GM18502 (cell line): Measurements from ENCODE around the gene ADAMTSL5.
"Not testable (repeated sequence)": the region's sequence is repeated elsewhere in the genome, so short reads cannot be mapped to it uniquely, and the experiment has no call there.

Experiments
- ATAC-seq: cut with Tn5 transposase; IDR thresholded peaks from one replicate; pipeline ENCODE4 v1.9.1; 2021; ENCODE audit warnings: mild to moderate bottlenecking; ENCODE audit not compliant: unreplicated experiment, poor library complexity

Gene ADAMTSL5

DNA sequence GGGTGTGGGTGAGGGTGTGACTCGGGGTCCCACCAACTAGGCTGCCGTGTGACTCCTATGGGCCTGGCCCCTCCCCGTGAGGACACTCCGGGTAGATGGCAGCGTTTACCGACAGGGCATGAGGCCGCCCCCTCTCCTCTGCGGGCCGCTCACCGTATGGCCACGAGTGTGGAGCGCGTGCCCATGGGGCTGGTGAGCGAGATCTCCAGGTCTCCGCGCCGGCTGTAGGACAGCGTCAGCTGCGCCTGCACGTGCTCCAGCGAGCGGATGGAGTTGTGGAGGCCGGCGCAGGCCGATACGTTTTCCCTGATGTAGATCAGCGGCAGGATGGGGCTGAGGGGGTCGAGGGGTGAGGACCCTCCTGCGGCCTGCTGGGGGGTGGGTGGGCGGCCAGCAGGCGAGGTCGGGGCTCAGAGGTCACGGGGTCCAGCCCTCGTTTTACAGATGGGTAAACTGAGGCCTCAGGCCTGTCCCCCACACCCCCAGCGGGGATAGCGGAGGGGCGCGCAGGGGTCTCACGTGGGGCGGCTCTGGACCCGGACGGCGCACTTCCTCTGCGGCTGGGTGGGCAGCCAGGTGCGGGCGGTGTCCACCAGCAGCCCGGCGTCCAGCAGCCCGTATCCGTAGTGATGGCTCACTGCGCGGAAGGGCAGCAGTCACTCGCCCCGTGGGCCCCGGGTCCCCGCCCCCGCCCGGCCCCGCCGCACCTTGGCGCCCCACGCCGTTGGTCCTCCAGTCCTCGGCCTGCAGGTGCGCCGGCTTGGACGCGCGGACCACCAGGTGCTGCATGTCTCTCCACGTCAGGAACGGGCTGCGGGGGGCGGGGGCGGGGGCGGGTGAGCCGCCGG is 29.5 kb downstream of the ADAMTSL5 start:
- ATAC-seq = no peak

DNA sequence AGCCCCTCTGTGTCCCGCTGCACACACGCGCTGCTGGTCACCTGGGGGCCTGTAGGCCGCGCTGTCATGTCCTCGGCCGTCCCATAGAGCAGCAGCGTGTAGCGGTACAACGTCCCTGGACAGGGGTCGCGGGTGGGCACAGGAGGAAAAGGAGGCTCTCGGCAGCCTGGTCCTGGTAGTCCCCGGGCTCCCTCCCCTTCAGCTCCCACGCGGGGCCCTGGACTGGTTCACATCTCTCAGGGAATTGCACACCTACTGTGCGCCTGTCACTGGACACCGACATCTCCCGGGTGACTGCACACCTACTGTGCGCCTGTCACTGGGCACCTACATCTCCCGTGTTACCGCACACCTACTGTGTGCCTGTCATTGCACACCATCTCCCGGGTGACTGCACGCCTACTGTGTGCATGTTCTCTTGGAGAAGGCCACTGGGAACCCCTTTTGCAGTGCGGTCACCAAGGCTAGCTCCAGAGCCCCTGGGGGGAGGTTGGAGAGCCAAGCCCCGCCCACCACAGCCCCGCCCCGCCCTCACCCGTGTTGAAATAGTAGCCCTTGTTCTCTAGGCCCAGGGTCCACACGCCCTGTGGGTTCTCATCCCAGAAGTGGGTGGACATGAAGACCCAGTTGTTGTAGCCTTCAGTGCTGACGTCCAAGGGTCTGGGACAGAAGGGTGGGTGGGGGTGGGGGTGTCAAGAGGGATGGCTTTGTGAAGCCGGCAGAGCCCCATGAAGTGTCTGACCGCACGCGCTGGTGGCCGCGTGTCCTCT is 30.3 kb downstream of the ADAMTSL5 start:
- no peak for ATAC-seq

- ATAC-seq = no peak
Measured at GRCh38 chr19:1481893-1482360, 30.9 kb downstream of the ADAMTSL5 start.

- no peak for ATAC-seq
Measured at GRCh38 chr19:1481224-1481892, 31.5 kb downstream of the ADAMTSL5 start.

DNA sequence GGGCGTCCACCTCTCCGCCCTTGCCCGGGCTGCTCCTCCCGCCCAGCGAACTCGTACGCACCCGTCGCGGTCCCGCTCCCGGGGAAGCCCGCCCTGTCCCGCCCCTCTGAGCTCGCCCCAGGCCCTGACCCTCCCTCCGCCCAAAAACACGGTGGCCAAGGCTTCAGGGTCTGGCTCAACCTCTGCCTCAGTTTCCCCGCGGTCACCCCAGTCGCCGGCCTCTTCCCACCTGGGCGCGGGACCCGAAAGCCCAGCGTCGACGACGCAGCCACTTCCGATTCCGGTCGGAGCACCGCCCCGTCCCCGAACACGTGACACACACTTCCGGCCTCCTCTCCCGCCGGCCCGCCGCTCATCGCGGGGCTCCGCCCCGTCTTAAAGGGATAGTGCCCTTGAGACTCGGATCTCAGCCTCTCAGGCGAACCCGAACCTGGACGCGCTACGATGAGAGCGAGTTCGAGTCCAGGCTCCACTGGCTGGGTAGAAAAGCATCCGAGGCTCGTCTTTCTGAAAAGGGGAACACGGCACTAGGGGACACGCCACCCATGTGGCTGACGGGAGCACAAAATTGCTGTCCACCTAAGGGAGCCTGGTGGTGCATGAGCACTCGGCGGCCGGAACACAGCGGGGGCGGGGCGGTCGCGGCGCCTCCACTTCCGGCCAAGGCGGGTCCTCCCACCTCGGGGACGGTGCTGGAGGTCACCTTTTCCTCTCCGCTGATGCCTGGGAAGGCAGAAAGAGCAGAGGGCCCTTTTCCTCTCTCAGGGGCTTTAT is 33.7 kb downstream of the ADAMTSL5 start, which contains the start of gene C19orf25:
C19orf25 (minus strand) TSS at position 282 of the 774 bp plus-strand sequence. CDS start 312 bp downstream, outside the sequence.
- peak; percentile 84 for ATAC-seq

DNA sequence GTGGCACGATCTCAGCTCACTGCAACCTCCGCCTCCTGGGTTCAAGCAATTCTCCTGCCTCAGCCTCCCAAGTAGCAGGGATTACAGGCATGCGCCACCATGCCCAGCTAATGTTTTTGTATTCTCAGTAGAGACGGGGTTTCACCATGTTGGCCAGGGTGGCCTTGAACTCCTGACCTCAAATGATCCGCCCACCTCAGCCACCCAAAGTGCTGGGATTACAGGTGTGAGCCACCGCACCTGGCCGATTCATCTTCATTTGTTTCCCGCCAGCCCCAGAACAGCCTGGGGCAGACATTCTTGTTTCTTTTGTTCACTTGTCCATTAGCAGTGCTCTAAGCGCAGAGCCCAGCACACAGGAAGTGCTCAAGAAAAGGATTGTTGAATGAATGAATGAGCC is 35.8 kb downstream of the ADAMTSL5 start:
- not testable (repeated sequence) for ATAC-seq

DNA sequence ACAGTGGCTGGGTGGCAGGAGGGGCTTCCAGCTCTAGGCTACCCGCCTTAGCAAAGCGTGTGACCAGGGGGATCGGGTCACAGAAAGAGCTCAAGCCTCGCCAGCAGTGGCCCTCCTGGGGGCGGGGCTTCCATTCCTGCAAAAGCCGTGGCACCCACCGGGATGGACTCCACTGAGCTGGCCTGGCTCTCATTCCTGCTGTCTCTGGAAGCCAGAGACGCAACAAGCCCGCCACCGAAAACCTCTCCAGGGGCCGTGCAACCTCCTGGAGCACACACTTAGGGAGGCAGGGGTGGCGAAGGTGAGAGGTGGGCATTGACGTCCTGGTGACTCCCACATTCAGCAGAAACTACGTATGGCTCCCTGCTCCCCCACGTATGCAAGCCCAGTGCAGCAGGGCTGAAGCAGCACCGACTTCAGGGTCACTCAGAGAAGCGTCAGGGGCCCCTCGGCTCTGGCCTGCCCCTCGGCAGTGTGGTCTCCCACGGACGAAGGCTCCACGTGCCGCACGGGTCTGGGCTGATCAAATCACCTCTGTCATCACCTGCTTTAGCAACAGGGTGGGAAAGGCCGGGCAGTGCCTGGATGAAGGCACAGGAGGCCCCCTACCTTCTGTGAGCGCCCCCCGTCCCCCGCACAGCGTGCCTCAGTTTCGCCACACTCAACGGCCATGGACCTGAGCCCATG is 36.9 kb downstream of the ADAMTSL5 start:
- no peak for ATAC-seq

DNA sequence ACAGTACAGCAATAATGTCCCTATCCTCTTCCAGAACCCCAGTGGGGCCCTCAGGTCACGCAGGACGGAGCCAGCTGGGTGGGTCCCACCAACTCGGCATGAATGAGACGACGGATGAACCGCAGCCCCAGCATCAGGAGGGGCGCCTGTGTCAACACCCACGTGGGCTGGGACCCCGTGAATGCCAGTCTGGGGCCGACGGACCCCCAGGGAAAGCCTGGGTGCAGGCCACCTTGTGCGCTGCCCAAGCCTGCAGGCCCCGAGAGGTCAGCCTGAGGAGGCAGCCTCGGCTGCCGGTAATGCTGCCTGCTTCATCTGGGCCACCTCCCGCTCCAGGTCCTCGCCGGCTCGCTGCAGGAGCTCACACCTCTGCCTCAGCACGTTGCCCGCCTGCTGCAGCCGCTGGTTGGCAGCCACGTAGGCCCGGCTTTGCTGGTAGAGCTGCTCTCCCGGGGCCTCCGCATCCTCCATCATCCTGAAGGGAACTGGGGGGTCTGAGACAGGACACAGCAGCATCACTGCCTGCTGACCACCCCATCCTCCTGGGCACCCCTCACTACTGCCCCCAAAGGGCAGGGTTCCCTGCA is 38.0 kb downstream of the ADAMTSL5 start:
- ATAC-seq = no peak

DNA sequence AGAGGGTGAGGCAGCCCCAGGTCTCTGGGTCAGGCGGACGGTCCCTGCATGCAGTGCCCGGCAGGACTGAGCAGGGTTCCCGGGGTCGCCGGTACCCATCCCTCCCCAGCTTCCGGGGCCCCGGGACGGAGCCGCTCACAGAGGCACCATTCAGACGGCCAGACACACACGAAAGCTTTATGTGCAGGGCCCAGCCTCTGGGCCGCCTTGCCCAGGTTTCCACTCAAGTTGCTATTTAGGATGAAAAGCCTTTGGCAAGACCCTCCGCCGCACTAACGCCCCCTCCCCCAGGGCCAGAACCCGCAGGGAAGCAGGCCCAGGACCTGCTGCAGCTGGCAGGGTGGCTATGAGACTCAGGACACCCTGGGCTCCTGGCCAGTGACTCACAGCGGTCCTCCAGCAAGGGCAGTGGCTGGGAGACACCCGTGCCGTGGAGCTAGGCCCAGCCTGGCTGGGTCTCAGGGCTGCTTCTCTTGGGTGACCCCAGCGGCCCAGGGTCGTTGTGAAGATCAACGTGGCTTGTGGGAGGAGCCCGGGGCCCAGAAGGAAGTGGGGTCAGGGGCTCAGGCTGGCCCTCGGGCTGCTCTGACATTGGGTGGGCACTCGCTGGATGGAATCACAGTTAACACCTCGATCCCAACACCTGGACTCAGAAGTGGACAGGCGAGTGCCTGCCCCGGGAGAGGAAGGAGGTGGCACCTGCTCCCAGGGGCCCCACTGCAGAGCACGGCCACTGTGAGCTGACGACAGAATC is 38.6 kb downstream of the ADAMTSL5 start:
- ATAC-seq = no peak

DNA sequence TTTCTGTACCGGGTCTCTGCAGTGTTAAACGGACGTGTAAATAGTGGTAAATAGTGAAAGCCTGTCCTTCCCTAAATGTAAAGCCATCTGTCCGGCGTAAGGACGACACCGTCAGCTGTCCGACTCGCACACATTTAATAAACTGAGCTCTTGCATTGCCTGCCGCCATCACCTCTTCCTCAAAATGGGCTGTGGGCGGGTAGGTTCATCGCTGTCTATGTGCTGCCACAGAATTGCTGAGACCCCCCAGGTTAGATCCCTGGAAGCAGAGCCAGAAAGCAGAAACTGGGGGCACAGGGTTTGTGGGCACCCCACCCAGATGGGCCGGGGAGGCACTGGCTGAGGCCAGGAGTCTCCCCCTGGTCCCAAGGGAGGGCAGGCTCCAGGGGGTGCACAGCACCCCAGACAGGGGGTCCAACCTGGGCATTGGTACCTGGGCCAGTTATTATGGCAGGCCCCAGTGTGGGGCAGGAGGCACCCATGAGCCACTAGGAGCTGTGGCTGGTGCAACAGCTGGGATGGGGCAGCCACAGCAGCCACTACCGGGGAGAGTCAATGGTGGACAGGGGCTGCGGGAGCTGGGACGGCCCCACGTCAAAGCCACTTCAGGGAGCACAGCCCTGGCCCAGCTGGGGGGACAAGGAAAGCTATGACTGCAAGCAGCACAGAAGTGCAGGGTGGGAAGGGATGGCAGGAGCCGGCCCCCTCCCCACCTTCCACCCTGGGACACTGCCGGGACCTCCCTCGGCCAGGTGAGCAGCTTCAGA is 39.6 kb downstream of the ADAMTSL5 start:
- no peak for ATAC-seq

DNA sequence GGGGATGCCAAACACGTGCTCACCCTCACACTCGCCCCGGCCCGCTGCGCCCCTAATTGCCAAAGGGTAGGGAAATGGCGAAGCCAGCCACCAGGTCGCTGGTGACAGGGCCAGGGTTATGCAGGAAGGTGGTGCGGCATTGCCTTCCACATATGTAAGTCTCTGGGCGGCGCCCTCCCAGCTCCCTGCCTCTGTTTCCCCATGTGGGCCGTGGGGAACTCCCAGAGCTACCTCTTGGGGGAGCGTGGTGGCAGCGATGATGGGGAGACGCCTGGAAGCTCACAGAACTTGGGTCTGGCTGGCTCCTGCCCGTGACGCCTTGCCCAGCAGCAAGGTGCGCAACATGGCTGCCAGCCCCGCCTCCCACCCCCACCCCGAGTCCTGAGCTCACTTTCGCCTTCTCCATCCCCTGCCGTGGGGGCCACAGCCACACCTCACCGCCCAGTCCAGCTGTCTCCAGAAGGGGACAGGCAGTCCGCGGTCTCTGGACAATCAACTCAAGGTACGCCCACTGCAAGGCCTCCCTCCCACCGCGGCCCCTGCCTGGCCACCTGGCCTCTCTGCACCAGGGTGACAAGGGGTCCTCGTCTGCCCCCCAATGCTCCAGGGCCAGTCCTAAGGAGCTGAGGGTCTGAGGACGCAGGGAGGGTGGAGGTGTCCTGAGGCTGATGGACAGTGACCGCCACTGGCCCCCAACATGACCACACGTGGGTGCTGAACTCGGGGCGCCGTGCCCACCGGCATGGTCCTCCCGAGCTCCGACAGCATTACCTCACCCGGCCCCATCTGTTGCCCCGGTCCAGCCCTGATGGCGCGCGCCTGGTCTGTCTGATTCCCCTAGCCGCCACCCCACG is 40.4 kb downstream of the ADAMTSL5 start:
- ATAC-seq = no peak

DNA sequence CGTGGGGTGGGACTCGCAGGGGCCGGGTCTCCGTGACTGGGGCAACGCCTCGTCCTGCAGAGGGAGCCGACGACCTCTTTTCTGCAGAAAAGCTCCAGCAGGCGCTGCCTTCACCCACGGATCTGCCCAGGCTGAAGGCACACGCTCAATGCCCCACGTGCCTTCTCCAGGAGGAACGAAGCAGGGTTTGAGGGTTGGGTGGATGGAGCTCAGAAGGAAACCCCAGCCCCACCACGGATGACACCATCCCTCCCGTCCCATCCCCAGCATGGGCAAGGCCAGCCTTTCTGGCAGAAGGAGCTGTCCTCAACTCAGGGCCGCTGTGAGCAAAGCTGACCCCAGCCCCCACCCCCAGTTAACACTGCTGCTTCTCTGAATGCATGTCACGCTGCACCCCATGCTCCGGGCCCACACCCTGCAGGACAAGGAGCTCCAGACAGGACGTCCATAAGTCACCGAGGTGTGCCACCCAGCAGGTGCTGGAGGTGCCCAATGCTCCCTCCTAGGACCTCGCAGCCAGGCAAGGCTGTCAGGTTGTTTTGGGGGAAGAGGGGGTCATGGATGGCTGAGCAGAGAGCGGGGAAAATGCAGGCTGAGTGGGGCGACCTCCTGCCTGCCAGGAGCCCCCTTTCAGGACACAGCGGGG is 41.2 kb downstream of the ADAMTSL5 start:
- ATAC-seq = no peak

DNA sequence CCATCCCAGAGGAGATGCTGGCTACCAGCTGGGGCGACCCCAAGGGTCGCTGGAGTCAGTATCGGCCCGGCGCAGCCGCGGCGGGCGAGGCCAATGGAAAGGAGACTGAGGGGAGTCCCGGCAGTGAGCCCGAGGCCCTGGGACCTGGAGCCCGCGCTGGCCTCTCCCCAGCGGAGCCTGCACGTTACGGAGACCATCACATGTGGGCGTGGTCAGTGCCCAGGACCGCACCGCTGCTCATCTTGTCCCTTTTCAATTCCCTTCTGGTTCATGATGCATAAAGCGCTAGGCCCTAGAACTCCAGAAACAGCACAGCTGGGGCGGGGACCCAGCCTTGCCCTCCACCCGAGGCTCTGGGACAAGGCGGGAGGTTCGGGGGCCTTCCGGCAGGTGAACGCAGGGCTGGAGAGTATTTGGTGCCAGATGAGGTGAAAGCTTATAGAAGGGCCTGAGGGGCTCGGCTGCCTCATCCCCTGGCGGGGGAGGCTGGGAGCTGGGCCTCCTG is 41.8 kb downstream of the ADAMTSL5 start:
- ATAC-seq = no peak

- ATAC-seq = no peak
Measured at GRCh38 chr19:1470305-1471009, 42.4 kb downstream of the ADAMTSL5 start.

GRCh38 chr19:1470055-1470304 is 42.8 kb downstream of the ADAMTSL5 start:
- no peak for ATAC-seq
